Tibial nerve (tissue), 4 donors: ENCODE results near the gene AK8. TPM values are rescaled to one million over a fixed set of nuclear protein-coding genes. Genes with fewer than 3 reads are reported as not detected.

Experiments used
- DNase-seq, 2 donors: peaks; one replicate each; pipeline ENCODE4 v3.0.0-alpha.2; 2019; ENCODE audit warnings: low spot score in 2 of 2
- H3K27ac ChIP-seq, 4 donors: fragments of 200-600 bp; sonication (generic) in 3 of 4; one replicate each; pipeline ENCODE4 v1.5.1; 2017 to 2019; ENCODE audit warnings: mild to moderate bottlenecking in 1 of 4
- H3K27me3 ChIP-seq, 2 donors: fragments of 200-600 bp; sonication (generic) in 1 of 2; one replicate each; pipeline versions ENCODE4 v1.5.1 to v1.6.0; 2017 to 2019
- H3K36me3 ChIP-seq, 3 donors: fragments of 200-600 bp; sonication (generic); one replicate each; pipeline ENCODE4 v1.5.1; 2018 to 2019
- H3K4me1 ChIP-seq, 4 donors: fragments of 200-600 bp; sonication (generic) in 3 of 4; one replicate each; pipeline ENCODE4 v1.5.1; 2017 to 2019
- H3K4me3 ChIP-seq, 4 donors: fragments of 200-600 bp; sonication (generic) in 3 of 4; one replicate each; pipeline ENCODE4 v1.5.1; 2017 to 2019; ENCODE audit warnings: mild to moderate bottlenecking in 1 of 4, moderate library complexity in 1 of 4
- H3K9me3 ChIP-seq, 4 donors: fragments of 200-600 bp; sonication (generic) in 3 of 4; one replicate each; pipeline ENCODE4 v1.5.1; 2017 to 2019
- CTCF ChIP-seq, 5 experiments: fragments of 200-600 bp in 3 of 5; fragments of 450-650 bp in 2 of 5; sonication (generic) in 3 of 5; IDR thresholded peaks; one replicate each; pipeline ENCODE4 v1.5.1; 2016 to 2019; ENCODE audit warnings: antibody characterized with exemption in 5 of 5, mild to moderate bottlenecking in 3 of 5, moderate library complexity in 2 of 5
- EP300 ChIP-seq, 2 donors: sonication (generic); formaldehyde crosslinking; IDR thresholded peaks; one replicate each; pipeline ENCODE4 v1.6.1; 2017; ENCODE audit warnings: antibody characterized with exemption in 2 of 2, mild to moderate bottlenecking in 1 of 2
- POLR2A ChIP-seq, 2 donors: fragments of 450-650 bp; IDR thresholded peaks; one replicate each; pipeline ENCODE4 v1.6.1; 2017; ENCODE audit warnings: antibody characterized with exemption in 2 of 2, mild to moderate bottlenecking in 2 of 2, moderate library complexity in 2 of 2
- WGBS, 2 donors: methylation state at CpG; one replicate each; pipeline ENCODE4 v1.1.5; 2018; 5-methylcytosine and 5-hydroxymethylcytosine counted together
- total RNA-seq, 4 donors: library from RNA; depleted of rRNA; stranded (reverse); fragments of >200 nt; gene quantifications; one replicate each; pipeline ENCODE4 v1.1.0, GENCODE V29; 2016

AK8 gene
- total RNA-seq, 4 donors from 2014 or later, result 0.30 to 4.3 (median 1.7) TPM

GRCh38 chr9:132823370-132824145, 54.5 kb downstream of the AK8 start:
- Histone ChIP-seq H3K4me3 (no peak overlapping the region), H3K27me3 (no peaks in the 10 kb centered on the region), H3K36me3 (peaks cover 0 to 16% (median 0%) of the 10 kb centered on the region in 3 donors), H3K27ac (no peak overlapping the region), H3K9me3 (no peaks in the 10 kb centered on the region), H3K4me1 (no peaks in the 10 kb centered on the region)
- TF ChIP-seq EP300 (IDR thresholded peaks at IDR 0.05) (no peak), POLR2A (IDR thresholded peaks at IDR 0.05) (no peak), CTCF (IDR thresholded peaks at IDR 0.05) (no peak)
- DNase-seq, result no peak
- WGBS, 2 donors, result 72 to 77% methylated on average over 18 of the region's 18 CpGs

DNA sequence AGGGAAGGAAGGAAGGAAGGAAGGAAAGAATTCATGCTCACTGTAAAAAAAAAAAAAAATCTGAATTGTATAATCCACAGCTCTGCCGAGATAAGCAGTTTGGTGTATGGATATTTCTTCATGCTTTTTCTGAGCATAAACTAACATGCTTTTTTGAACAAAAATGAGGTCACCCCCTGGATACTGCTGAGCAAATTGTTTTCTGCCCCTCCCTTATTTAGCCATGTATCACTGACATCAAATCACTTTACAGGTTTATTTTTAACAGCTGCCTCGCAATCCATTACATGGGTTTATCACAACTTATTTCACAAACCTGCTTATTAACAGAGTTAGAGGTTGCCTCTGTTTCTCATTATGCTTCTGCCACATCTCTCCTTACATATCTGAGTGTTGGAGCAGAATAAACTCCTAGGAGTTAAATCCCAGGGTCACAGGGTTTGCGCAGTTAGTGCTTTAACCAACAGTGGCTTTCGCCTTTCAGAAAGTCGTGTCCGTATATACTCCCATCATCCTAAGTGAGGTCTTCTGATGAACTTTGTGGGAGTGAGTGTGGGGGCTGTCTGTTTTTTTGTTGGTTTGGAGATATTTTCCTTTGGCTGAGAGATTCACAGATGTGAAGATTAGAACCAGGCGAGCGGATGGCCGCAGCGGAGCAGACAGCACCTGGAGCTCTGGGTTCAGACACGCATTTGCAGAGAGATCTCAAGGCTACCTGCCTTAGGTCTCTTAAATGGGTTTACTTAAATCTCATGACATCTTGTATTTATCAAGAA, 57.7 kb downstream of the AK8 start:
- Histone ChIP-seq H3K9me3 (peaks cover 0 to 11% (median 0%) of the 10 kb centered on the region in 4 donors), H3K4me3 (no peak overlapping the region), H3K4me1 (no peaks in the 10 kb centered on the region), H3K27ac (no peak overlapping the region), H3K27me3 (no peaks in the 10 kb centered on the region), H3K36me3 (peaks cover 0 to 13% (median 0%) of the 10 kb centered on the region in 3 donors)
- DNase-seq, result no peak
- TF ChIP-seq POLR2A (IDR thresholded peaks at IDR 0.05), result no peak
- TF ChIP-seq CTCF (IDR thresholded peaks at IDR 0.05), result no peak
- no peak for TF ChIP-seq EP300 (IDR thresholded peaks at IDR 0.05)
- WGBS, 2 donors, result 72 to 74% methylated on average over 11 of the region's 11 CpGs

- Histone ChIP-seq H3K27me3 (no peaks in the 10 kb centered on the region), H3K36me3 (peaks cover 0 to 1% (median 0%) of the 10 kb centered on the region in 3 donors), H3K4me3 (no peak overlapping the region), H3K27ac (no peak overlapping the region), H3K4me1 (no peaks in the 10 kb centered on the region), H3K9me3 (peaks cover 0 to 11% (median 0%) of the 10 kb centered on the region in 4 donors)
- DNase-seq, result no peak
- WGBS, 2 donors, result 79 to 81% methylated on average over 4 of the region's 4 CpGs
- no peak for TF ChIP-seq POLR2A (IDR thresholded peaks at IDR 0.05)
These were observed 59.5 kb downstream of the AK8 start for GRCh38 chr9:132818588-132818987.

DNA sequence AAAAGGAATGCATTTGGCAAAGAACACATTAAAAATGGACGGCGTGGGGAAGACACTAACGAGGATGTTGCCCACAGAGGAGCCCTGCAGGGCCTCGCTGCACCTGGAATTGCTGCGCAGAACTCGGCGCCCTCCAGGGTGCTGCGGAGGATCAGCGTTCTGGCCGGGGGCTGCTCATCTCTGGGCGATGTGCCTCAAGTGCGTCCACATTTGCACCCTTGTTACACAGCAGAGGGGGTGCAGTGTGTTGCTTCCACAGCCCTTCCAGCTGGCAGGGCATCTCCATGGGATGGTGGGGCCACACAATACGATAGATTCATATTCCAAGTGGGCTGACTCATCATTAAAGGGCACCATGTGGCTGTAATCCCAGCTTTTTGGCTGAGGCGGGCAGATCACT, 63.1 kb downstream of the AK8 start:
- 69 to 88% methylated on average over 12 to 14 of the region's 14 CpGs for WGBS, 2 donors
- no peak for DNase-seq
- no peaks in the 10 kb centered on the region for H3K4me1 ChIP-seq
- H3K27ac ChIP-seq, result no peak overlapping the region
- H3K4me3 ChIP-seq, result no peak overlapping the region
- no peaks in the 10 kb centered on the region for H3K36me3 ChIP-seq
- peaks cover 0 to 11% (median 0%) of the 10 kb centered on the region in 4 donors for H3K9me3 ChIP-seq
- TF ChIP-seq EP300 (IDR thresholded peaks at IDR 0.05) (no peak), POLR2A (IDR thresholded peaks at IDR 0.05) (no peak), CTCF (IDR thresholded peaks at IDR 0.05) (no peak)
- no peaks in the 10 kb centered on the region for H3K27me3 ChIP-seq

DNA sequence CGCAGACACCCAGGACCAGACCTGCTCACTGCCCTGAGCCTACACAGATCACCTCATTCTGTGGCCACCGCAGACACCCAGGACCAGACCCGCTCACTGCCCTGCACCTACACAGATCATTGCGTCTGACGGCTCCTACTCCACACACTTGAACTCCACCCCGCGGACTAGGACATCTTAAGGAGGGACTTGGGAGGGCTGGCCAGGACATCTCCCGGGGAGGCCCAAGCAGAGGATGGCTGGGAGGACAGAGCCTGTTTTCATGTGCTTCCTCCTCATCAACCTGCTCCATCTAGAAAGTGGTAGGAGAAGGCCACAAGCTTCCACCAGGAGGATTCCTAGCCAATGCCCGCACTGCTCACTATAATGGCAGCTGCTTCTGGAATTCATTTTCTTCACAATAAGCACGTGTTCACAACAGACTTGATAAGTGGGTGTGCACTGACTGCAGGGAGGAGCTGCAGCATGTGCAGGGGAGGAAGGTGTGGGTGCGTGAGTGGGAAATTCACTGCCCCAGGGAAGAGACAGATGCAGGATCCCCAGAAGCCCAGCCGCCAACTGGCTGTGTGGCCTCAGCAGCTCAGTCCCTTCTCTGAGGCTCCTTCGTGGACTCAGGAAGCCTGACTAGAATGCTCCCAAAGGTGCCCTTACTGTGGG, 64.8 kb downstream of the AK8 start:
- TF ChIP-seq CTCF (IDR thresholded peaks at IDR 0.05) (no peak), POLR2A (IDR thresholded peaks at IDR 0.05) (no peak), EP300 (IDR thresholded peaks at IDR 0.05) (no peak)
- Histone ChIP-seq H3K27me3 (no peaks in the 10 kb centered on the region), H3K27ac (no peak overlapping the region), H3K4me3 (no peak overlapping the region), H3K4me1 (peaks cover 0 to 6% (median 0%) of the 10 kb centered on the region in 4 donors), H3K36me3 (no peaks in the 10 kb centered on the region), H3K9me3 (peaks cover 0 to 11% (median 0%) of the 10 kb centered on the region in 4 donors)
- WGBS, 2 donors, result 80 to 89% methylated on average over 8 to 13 of the region's 13 CpGs
- DNase-seq, result no peak
